ENCODE measurements around the gene CSK.

DNA sequence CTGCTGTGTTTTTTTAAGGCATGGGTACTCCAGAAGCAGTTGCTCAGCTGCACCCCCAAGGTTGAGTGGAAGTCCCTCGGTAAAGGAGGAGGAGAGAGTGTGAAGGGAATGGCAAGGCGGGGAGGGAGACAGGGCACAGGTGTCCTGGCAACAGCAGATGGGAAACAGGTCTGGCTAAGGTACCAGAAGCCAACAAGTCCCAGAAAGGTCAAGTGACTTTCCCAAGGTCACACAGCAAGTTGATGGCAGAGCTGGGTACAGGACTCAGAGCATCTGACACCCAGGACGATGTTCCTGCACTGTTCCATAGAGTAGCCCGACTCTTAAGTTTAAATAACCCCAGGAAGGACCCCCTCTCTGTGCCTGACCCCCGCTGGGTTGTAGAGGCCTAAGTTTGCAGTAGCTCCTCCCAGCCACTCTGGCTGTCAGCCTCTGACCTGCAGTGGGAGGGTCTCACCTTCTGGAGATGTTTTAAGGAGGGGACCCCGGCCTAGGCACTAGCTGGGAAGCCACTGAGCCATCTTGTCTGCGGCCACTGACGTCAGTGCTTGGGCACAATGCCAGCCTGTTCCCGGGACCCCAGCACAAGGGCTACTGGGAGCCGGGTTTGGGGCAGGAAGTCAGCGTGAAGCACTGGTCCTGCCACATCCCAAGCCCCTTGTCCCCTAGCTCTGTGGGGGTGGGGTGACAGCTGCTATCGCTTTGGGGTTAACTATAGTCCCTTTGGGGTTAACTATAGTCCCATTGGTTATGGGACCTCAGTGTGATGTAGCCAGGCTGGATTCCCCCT, 10.5 kb downstream of the CSK start:
- TF ChIP-seq, protein P1, sequence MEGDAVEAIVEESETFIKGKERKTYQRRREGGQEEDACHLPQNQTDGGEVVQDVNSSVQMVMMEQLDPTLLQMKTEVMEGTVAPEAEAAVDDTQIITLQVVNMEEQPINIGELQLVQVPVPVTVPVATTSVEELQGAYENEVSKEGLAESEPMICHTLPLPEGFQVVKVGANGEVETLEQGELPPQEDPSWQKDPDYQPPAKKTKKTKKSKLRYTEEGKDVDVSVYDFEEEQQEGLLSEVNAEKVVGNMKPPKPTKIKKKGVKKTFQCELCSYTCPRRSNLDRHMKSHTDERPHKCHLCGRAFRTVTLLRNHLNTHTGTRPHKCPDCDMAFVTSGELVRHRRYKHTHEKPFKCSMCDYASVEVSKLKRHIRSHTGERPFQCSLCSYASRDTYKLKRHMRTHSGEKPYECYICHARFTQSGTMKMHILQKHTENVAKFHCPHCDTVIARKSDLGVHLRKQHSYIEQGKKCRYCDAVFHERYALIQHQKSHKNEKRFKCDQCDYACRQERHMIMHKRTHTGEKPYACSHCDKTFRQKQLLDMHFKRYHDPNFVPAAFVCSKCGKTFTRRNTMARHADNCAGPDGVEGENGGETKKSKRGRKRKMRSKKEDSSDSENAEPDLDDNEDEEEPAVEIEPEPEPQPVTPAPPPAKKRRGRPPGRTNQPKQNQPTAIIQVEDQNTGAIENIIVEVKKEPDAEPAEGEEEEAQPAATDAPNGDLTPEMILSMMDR (IDR thresholded peaks at IDR 0.05): no peak
- TF ChIP-seq POLR2A (IDR thresholded peaks at IDR 0.05): no peak
